H9 (cell line): ENCODE results near the gene MUSK. TPM values are rescaled to one million over a fixed set of nuclear protein-coding genes. Genes with fewer than 3 reads are reported as not detected.

Source experiments
- DNase-seq: peaks from one replicate; pipeline ENCODE4 v3.0.0-alpha.2; 2017
- H2AFZ ChIP-seq: one replicate; pipeline ENCODE4 v1.6.1; 2013; ENCODE audit warnings: mild to moderate bottlenecking, low read length, control low read depth, moderate library complexity
- H2AK5ac ChIP-seq: 2 replicates; pipeline ENCODE4 v1.6.1; 2013; ENCODE audit warnings: low read length, control low read depth, mixed read lengths; ENCODE audit not compliant: insufficient read length
- H2BK120ac ChIP-seq: one replicate; pipeline ENCODE4 v1.6.1; 2013; ENCODE audit warnings: low read depth, mild to moderate bottlenecking, low read length, control low read depth, inconsistent platforms; ENCODE audit not compliant: poor library complexity, severe bottlenecking
- H2BK12ac ChIP-seq: 2 replicates; pipeline ENCODE4 v1.6.1; 2013; ENCODE audit warnings: low read length, control low read depth, mixed read lengths, low read depth; ENCODE audit not compliant: insufficient read length
- H2BK15ac ChIP-seq: 2 replicates; pipeline ENCODE4 v1.6.1; 2013; ENCODE audit warnings: low read depth, low read length, control low read depth
- H2BK20ac ChIP-seq: one replicate; pipeline ENCODE4 v1.6.1; 2013; ENCODE audit warnings: low read depth, mild to moderate bottlenecking, low read length, control low read depth, inconsistent platforms; ENCODE audit not compliant: poor library complexity, severe bottlenecking
- H2BK5ac ChIP-seq: 2 replicates; pipeline ENCODE4 v1.6.1; 2013; ENCODE audit warnings: low read length, control low read depth, mixed read lengths; ENCODE audit not compliant: insufficient read length
- H3K14ac ChIP-seq: 2 replicates; pipeline ENCODE4 v1.6.1; 2013; ENCODE audit warnings: low read length, control low read depth; ENCODE audit not compliant: insufficient read depth
- H3K18ac ChIP-seq: 2 replicates; pipeline ENCODE4 v1.6.1; 2013; ENCODE audit warnings: low read depth, mild to moderate bottlenecking, mixed read lengths, low read length, control low read depth; ENCODE audit not compliant: insufficient read length
- H3K23ac ChIP-seq: 2 replicates; pipeline ENCODE4 v1.6.1; 2013; ENCODE audit warnings: low read length, control low read depth, mixed read lengths, low read depth; ENCODE audit not compliant: insufficient read length
- H3K23me2 ChIP-seq: 2 replicates; pipeline ENCODE4 v1.6.1; 2013; ENCODE audit warnings: low read depth, mild to moderate bottlenecking, mixed read lengths, low read length, control low read depth; ENCODE audit not compliant: insufficient read length, poor library complexity, severe bottlenecking
- H3K27ac ChIP-seq: 2 replicates; pipeline ENCODE4 v1.5.1; 2013; ENCODE audit warnings: low read length, control low read depth, mixed read lengths, low read depth; ENCODE audit not compliant: insufficient read length
- H3K27me3 ChIP-seq: 2 replicates; pipeline ENCODE4 v1.6.1; 2013; ENCODE audit warnings: low read length, control low read depth, inconsistent platforms; ENCODE audit not compliant: insufficient read depth
- H3K4ac ChIP-seq: 2 replicates; pipeline ENCODE4 v1.6.1; 2013; ENCODE audit warnings: low read depth, mild to moderate bottlenecking, control low read depth, inconsistent platforms, low read length, moderate library complexity
- H3K4me1 ChIP-seq: 2 replicates; pipeline ENCODE4 v1.6.1; 2013; ENCODE audit warnings: low read length, control low read depth, inconsistent platforms; ENCODE audit not compliant: insufficient read depth
- H3K4me2 ChIP-seq: 2 replicates; pipeline ENCODE4 v1.6.1; 2013; ENCODE audit warnings: low read length, control low read depth, mixed read lengths; ENCODE audit not compliant: insufficient read length, insufficient read depth
- H3K56ac ChIP-seq: 2 replicates; pipeline ENCODE4 v1.6.1; 2013; ENCODE audit warnings: low read depth, mild to moderate bottlenecking, mixed read lengths, low read length, control low read depth; ENCODE audit not compliant: insufficient read length
- H3K79me1 ChIP-seq: 2 replicates; pipeline ENCODE4 v1.6.1; 2013; ENCODE audit warnings: low read depth, mild to moderate bottlenecking, moderate library complexity, low read length, control low read depth, inconsistent platforms; ENCODE audit not compliant: insufficient read depth, poor library complexity, severe bottlenecking
- H3K79me2 ChIP-seq: 2 replicates; pipeline ENCODE4 v1.6.1; 2013; ENCODE audit warnings: low read length, control low read depth, inconsistent platforms; ENCODE audit not compliant: insufficient read depth
- H3K9ac ChIP-seq: 2 replicates; pipeline ENCODE4 v1.6.1; 2013; ENCODE audit warnings: low read length, control low read depth, mixed read lengths; ENCODE audit not compliant: insufficient read length; ENCODE audit errors: extremely low read depth
- H3K9me3 ChIP-seq: one replicate; pipeline ENCODE4 v1.6.1; 2013; ENCODE audit warnings: low read depth, low read length, inconsistent platforms; ENCODE audit not compliant: control insufficient read depth
- H3T11ph ChIP-seq: one replicate; pipeline ENCODE4 v1.6.1; 2013; ENCODE audit warnings: mild to moderate bottlenecking, low read length, control low read depth, inconsistent platforms
- H4K20me1 ChIP-seq: one replicate; pipeline ENCODE4 v1.6.1; 2013; ENCODE audit not compliant: control insufficient read depth, insufficient read length, insufficient read depth
- H4K5ac ChIP-seq: 2 replicates; pipeline ENCODE4 v1.6.1; 2013; ENCODE audit warnings: low read depth, mild to moderate bottlenecking, mixed read lengths, low read length, control low read depth; ENCODE audit not compliant: insufficient read length
- H4K8ac ChIP-seq: replicated peaks from 2 replicates; pipeline ENCODE4 v1.6.1; 2013; ENCODE audit warnings: low read length, control low read depth, mixed read lengths, low read depth; ENCODE audit not compliant: insufficient read length
- H4K91ac ChIP-seq: 2 replicates; pipeline ENCODE4 v1.6.1; 2013; ENCODE audit warnings: low read depth, mild to moderate bottlenecking, moderate library complexity, mixed read lengths, low read length, control low read depth; ENCODE audit not compliant: insufficient read length
- H3K27ac Mint-ChIP-seq, 3 experiments: 2 replicates in 2 of 3; 3 replicates in 1 of 3; pipeline ENCODE4 v1.8.0; 2020 to 2021; ENCODE audit warnings: mixed read lengths in 3 of 3, mild to moderate bottlenecking in 1 of 3, moderate library complexity in 1 of 3
- H3K27me3 Mint-ChIP-seq: 2 replicates; pipeline ENCODE4 v1.8.0; 2021; ENCODE audit warnings: low read depth, mild to moderate bottlenecking, moderate library complexity, mixed read lengths
- H3K36me3 Mint-ChIP-seq, 3 experiments: 2 replicates in 2 of 3; 3 replicates in 1 of 3; pipeline ENCODE4 v1.8.0; 2020 to 2021; ENCODE audit warnings: low read depth in 3 of 3, mixed read lengths in 3 of 3; ENCODE audit not compliant: insufficient read depth in 1 of 3
- H3K4me1 Mint-ChIP-seq, 2 experiments: 2 replicates each; pipeline ENCODE4 v1.8.0; 2020; ENCODE audit warnings: mixed read lengths in 2 of 2
- H3K4me3 Mint-ChIP-seq, 2 experiments: 2 replicates in 1 of 2; 3 replicates in 1 of 2; pipeline ENCODE4 v1.8.0; 2020 to 2021; ENCODE audit warnings: mild to moderate bottlenecking in 2 of 2, mixed read lengths in 2 of 2, moderate library complexity in 1 of 2
- H3K9me3 Mint-ChIP-seq, 2 experiments: 2 replicates in 1 of 2; 3 replicates in 1 of 2; pipeline ENCODE4 v1.8.0; 2020; ENCODE audit warnings: mild to moderate bottlenecking in 2 of 2, mixed read lengths in 2 of 2, moderate library complexity in 1 of 2
- WGBS: extraction: QIAGEN DNeasy Blood & Tissue Kit; methylation state at CpG from one replicate; pipeline ENCODE4 v1.1.7; 2013; ENCODE audit warnings: missing lambda C conversion rate, low lambda C conversion rate, mixed read lengths; ENCODE audit not compliant: insufficient read length; ENCODE audit errors: extremely low coverage; 5-methylcytosine and 5-hydroxymethylcytosine counted together
- total RNA-seq: library from RNA; stranded (reverse); gene quantifications from 2 replicates; pipeline ENCODE4 v1.2.1, GENCODE V29; 2021
- TF ChIP-seq, protein P1 (sequence below): fragments of 200-600 bp; sonication (generic); conservative IDR thresholded peaks from 3 replicates; pipeline ENCODE4 v1.8.0; 2021; ENCODE audit warnings: antibody characterized with exemption, mild to moderate bottlenecking

Gene MUSK
- total RNA-seq, 1 experiment from 2014 or later: not detected

DNA sequence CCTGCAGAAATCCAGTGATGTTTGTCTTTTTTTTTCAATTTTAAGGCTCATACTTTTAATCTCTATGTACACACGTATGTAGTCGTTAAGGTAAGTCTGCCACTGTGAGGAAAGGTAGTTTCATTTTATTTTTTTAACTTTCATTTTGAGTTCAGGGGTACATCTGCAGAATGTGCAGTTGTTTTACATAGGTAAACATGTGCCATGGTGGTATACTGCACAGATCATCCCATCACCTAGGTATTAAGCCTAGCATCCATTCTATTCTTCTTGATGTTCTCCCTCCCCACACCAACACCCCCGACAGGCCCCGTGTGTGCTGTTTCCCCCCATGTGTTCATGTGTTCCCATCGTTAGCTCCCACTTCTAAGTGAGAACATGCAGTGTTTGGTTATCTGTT is 19.7 kb downstream of the MUSK start:
- no peak overlapping the region for H3K27ac ChIP-seq

More for the DNA sequence above, 19.7 kb downstream of the MUSK start:
- Histone ChIP-seq H2BK5ac (no peak overlapping the region), H2BK20ac (no peak overlapping the region), H3K56ac (no peak overlapping the region), H3K27me3 (no peaks in the 10 kb centered on the region), H2BK120ac (no peak overlapping the region), H3K23ac (no peak overlapping the region), H3K9ac (no peak overlapping the region), H3K4ac (no peak overlapping the region), H3K79me1 (no peaks in the 10 kb centered on the region), H3K14ac (no peak overlapping the region), H3K9me3 (no peaks in the 10 kb centered on the region), H2BK15ac (no peak overlapping the region), H4K91ac (no peak overlapping the region), H4K5ac (no peak overlapping the region), H3K23me2 (no peaks in the 10 kb centered on the region), H3T11ph (no peak overlapping the region), H3K4me1 (no peaks in the 10 kb centered on the region; the same call in 1 of the 2 replicates), H4K8ac (no peak overlapping the region), H2AFZ (no peak overlapping the region), H3K18ac (no peak overlapping the region), H4K20me1 (no peaks in the 10 kb centered on the region), H2AK5ac (no peak overlapping the region), H2BK12ac (no peak overlapping the region), H3K4me2 (no peak overlapping the region), H3K79me2 (no peaks in the 10 kb centered on the region)
- H3K27ac Mint-ChIP-seq: peak overlapping the region in 1 of 3 experiments; percentile 34; a peak in 2 of 7 replicates
- peaks cover 11% of the 10 kb centered on the region in 2 experiments for H3K4me1 Mint-ChIP-seq
- H3K27me3 Mint-ChIP-seq: no peaks in the 10 kb centered on the region; the same call in 1 of the 2 replicates
- H3K36me3 Mint-ChIP-seq: no peaks in the 10 kb centered on the region; a peak in 1 of 7 replicates
- WGBS: no CpG with 5 or more reads among the region's 5 CpGs
- TF ChIP-seq, protein P1, sequence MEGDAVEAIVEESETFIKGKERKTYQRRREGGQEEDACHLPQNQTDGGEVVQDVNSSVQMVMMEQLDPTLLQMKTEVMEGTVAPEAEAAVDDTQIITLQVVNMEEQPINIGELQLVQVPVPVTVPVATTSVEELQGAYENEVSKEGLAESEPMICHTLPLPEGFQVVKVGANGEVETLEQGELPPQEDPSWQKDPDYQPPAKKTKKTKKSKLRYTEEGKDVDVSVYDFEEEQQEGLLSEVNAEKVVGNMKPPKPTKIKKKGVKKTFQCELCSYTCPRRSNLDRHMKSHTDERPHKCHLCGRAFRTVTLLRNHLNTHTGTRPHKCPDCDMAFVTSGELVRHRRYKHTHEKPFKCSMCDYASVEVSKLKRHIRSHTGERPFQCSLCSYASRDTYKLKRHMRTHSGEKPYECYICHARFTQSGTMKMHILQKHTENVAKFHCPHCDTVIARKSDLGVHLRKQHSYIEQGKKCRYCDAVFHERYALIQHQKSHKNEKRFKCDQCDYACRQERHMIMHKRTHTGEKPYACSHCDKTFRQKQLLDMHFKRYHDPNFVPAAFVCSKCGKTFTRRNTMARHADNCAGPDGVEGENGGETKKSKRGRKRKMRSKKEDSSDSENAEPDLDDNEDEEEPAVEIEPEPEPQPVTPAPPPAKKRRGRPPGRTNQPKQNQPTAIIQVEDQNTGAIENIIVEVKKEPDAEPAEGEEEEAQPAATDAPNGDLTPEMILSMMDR: no peak
- H3K9me3 Mint-ChIP-seq: no peaks in the 10 kb centered on the region
- no peak overlapping the region for H3K4me3 Mint-ChIP-seq
- no peak for DNase-seq
